ENCODE measurements around the gene TMEFF1. TPM values are rescaled to one million over a fixed set of nuclear protein-coding genes. Genes with fewer than 3 reads are reported as not detected.

The TMEFF1 gene
- total RNA-seq, 1 donor from 2014 or later, result 0.80 TPM

DNA sequence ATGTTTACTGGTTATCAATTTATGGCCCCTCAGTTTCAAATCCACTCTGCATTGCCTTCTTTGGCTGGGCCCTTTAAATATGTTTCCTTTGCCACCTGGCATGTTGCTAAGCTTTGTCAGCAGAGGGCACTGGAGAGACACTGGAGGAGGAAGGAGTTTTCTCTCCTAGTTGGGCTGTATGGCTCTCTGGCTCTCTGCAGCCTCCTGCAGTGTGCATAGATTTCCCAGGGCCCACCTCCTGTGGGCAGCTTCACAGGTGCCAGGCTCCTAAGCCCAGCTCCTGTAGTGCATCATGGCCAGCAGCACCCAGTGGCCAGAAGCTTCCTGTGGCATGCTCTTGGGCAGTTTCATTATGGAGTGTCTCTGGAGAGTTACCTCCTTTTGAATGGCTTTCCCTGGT lies 128.3 kb downstream of the TMEFF1 start:
- DNase-seq (no peak), ATAC-seq (peak; percentile 53 to 60)
- H3K36me3 ChIP-seq, result no peaks in the 10 kb centered on the region
- no peaks in the 10 kb centered on the region for H3K9me3 ChIP-seq
- H3K27me3 ChIP-seq (ENCODE audit: low read depth), result no peaks in the 10 kb centered on the region
- intact Hi-C loops (cut with DNase I), result no loop called here
- H3K4me3 ChIP-seq, result no peak overlapping the region
- TF ChIP-seq, protein P1, sequence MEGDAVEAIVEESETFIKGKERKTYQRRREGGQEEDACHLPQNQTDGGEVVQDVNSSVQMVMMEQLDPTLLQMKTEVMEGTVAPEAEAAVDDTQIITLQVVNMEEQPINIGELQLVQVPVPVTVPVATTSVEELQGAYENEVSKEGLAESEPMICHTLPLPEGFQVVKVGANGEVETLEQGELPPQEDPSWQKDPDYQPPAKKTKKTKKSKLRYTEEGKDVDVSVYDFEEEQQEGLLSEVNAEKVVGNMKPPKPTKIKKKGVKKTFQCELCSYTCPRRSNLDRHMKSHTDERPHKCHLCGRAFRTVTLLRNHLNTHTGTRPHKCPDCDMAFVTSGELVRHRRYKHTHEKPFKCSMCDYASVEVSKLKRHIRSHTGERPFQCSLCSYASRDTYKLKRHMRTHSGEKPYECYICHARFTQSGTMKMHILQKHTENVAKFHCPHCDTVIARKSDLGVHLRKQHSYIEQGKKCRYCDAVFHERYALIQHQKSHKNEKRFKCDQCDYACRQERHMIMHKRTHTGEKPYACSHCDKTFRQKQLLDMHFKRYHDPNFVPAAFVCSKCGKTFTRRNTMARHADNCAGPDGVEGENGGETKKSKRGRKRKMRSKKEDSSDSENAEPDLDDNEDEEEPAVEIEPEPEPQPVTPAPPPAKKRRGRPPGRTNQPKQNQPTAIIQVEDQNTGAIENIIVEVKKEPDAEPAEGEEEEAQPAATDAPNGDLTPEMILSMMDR (IDR thresholded peaks at IDR 0.05), result peak; percentile 52
- H3K4me1 ChIP-seq, result peaks cover 10% of the 10 kb centered on the region
- no peak overlapping the region for H3K27ac ChIP-seq

GRCh38 chr9:100602342-100602801 lies 129.4 kb downstream of the TMEFF1 start:
- Histone ChIP-seq H3K27ac (no peak overlapping the region), H3K9me3 (no peaks in the 10 kb centered on the region), H3K36me3 (no peaks in the 10 kb centered on the region), H3K27me3 (ENCODE audit: low read depth) (no peaks in the 10 kb centered on the region), H3K4me1 (peaks cover 10% of the 10 kb centered on the region), H3K4me3 (no peak overlapping the region)
- intact Hi-C loops (cut with DNase I), result no loop called here
- ATAC-seq (peak; percentile 45 to 52), DNase-seq (no peak)
- TF ChIP-seq, protein P1 (IDR thresholded peaks at IDR 0.05), result peak; percentile 65

DNA sequence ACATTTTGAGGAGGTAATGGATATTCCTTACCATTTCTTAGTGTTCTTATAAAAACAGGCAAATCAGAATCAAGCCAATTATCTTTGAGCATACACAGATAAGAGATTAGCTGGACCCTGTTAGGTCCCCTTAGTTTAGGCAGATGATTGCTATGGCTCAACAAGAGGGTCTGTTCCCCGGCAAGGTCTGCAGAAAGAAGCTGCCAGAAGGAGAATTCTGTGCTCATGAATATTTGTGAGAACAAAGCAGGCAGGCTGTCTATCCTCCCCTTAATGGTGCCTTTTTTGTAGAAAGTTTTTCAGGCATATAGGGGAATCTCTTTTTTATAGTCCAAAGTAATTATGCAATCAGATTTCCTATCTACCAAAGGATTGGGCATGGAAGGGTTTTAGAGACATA lies 132.5 kb downstream of the TMEFF1 start:
- Histone ChIP-seq H3K9me3 (no peaks in the 10 kb centered on the region), H3K27ac (no peak overlapping the region), H3K4me1 (no peaks in the 10 kb centered on the region), H3K27me3 (ENCODE audit: low read depth) (no peaks in the 10 kb centered on the region), H3K4me3 (no peak overlapping the region), H3K36me3 (no peaks in the 10 kb centered on the region)
- TF ChIP-seq, protein P1 (IDR thresholded peaks at IDR 0.05), result no peak
- DNase-seq (no peak), ATAC-seq (no peak)
- intact Hi-C loops (cut with DNase I), result no loop called here

GRCh38 chr9:100619194-100619593 lies 146.2 kb downstream of the TMEFF1 start:
- intact Hi-C loops (cut with DNase I), result no loop called here
- no peak overlapping the region for H3K27ac ChIP-seq
- no peaks in the 10 kb centered on the region for H3K4me1 ChIP-seq
- no peaks in the 10 kb centered on the region for H3K36me3 ChIP-seq
- no peak for ATAC-seq
- TF ChIP-seq, protein P1 (IDR thresholded peaks at IDR 0.05), result no peak
- H3K9me3 ChIP-seq, result peaks cover 6% of the 10 kb centered on the region
- H3K27me3 ChIP-seq (ENCODE audit: low read depth), result no peaks in the 10 kb centered on the region
- H3K4me3 ChIP-seq, result no peak overlapping the region
- DNase-seq, result no peak

DNA sequence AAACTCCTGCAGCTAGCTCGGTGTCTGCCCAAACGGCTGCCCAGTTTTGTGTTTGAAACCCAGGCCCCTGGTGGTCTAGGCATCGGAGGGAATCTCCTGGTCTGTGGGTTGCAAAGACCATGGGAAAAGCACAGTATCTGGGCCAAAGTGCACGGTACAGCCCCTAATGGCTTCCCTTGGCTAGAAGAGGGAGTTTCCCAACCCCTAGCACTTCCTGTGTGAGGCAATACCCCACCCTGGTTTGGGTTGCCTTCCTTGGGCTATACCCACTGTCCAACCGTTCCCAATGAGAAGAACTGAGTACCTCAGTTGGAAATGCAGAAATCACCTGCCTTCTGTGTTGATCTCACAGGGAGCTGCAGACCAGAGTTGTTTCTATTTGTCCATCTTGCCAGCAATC lies 146.7 kb downstream of the TMEFF1 start:
- no peaks in the 10 kb centered on the region for H3K4me1 ChIP-seq
- TF ChIP-seq, protein P1 (IDR thresholded peaks at IDR 0.05), result no peak
- no peaks in the 10 kb centered on the region for H3K36me3 ChIP-seq
- no peak overlapping the region for H3K4me3 ChIP-seq
- peaks cover 6% of the 10 kb centered on the region for H3K9me3 ChIP-seq
- DNase-seq (no peak), ATAC-seq (no peak)
- H3K27ac ChIP-seq, result no peak overlapping the region
- H3K27me3 ChIP-seq (ENCODE audit: low read depth), result no peaks in the 10 kb centered on the region
- intact Hi-C loops (cut with DNase I), result no loop called here

DNA sequence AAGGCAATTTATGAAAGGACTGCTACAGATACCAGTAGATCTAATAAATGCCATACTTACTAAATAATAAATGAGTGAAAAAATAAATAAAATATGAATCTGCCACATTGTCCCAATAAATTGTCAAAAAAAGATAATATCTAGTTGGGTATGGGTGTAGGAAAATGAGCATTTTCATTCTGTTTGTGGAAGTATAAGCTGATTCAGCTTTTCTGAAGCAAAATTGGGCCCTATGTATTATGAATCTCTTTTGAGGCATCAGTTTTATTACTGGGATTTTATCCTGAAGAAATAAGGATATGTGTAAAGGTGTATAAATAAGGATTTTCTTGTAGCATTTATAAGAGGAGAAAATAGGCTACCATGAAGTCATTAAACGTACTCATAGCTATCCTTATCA lies 151.0 kb downstream of the TMEFF1 start:
- ATAC-seq, result no peak
- H3K4me3 ChIP-seq, result no peak overlapping the region

More for the DNA sequence above, 151.0 kb downstream of the TMEFF1 start:
- intact Hi-C loops (cut with DNase I), result no loop called here
- no peaks in the 10 kb centered on the region for H3K36me3 ChIP-seq
- TF ChIP-seq, protein P1 (IDR thresholded peaks at IDR 0.05), result no peak
- DNase-seq, result no peak
- H3K27me3 ChIP-seq (ENCODE audit: low read depth), result no peaks in the 10 kb centered on the region
- H3K4me1 ChIP-seq, result no peaks in the 10 kb centered on the region
- no peaks in the 10 kb centered on the region for H3K9me3 ChIP-seq
- no peak overlapping the region for H3K27ac ChIP-seq
